ENCODE data around the gene WT1.

The WT1 gene

DNA sequence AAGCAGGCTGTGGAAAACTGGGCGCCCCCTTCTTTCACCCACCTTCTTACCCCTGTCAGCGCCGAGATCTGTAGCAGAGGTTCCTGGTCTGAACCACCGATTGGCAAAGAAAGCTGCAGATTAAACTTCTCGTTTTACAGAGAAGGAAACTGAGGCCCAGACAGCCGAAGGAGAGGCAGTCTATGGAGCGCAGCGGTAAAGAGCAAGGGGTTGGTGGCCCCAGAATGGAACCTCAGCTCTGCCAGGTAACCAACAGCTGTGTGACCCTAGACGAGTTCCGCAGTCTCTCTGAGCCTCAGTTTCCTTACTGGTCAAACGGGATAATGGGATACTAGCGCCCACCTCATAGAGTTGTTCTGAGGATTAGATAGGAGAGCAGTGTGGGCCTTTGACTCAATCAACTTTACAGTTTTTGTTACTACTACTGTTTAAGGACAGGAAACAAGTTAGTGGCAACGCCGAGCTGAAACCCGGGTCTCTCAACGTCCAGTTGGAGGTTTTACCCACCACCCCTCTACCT, 3.1 kb upstream of the WT1 start:
- no peak for DNase-seq

DNA sequence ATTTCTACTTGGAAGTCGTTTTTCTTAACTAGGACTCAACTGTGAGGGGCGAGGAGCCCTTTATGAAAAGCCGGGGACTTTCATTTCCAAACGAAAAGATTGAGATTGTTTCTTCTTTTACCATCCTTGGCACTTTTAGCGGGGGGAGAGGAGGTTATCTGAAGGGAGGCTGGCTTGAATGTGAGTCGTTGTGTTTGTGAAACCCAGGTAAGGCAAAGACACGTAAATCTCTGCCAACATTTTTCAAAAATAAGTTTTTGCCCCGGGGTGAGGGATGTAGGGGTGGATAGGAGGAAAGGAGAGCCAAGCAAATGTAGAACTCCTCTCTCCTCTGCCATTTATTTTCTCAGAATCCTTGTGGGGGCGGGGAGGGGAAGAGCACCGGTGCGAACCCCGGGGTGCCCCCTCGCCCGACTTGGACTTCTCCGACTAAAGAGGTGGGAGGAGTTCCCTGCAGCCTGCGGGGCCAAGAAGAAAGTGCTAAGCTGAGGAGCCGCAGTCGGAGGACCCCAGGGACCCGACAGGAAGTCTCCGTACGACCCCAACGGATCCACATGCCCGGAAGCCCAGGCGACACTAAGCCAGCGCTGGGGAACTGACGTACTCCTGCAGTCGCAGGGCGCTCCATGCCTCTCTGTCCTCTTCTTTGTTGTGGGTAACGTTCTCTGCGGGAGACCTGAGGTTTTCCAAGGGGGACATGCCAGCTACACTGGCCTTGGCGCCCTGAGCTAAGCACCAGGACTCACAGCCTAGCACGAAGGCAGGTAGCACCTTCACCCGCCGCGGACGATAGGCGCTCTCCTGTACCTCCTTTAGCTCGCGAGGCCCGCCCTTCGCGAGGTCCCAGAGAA, 2.4 kb upstream of the WT1 start:
- no peak for DNase-seq

DNA sequence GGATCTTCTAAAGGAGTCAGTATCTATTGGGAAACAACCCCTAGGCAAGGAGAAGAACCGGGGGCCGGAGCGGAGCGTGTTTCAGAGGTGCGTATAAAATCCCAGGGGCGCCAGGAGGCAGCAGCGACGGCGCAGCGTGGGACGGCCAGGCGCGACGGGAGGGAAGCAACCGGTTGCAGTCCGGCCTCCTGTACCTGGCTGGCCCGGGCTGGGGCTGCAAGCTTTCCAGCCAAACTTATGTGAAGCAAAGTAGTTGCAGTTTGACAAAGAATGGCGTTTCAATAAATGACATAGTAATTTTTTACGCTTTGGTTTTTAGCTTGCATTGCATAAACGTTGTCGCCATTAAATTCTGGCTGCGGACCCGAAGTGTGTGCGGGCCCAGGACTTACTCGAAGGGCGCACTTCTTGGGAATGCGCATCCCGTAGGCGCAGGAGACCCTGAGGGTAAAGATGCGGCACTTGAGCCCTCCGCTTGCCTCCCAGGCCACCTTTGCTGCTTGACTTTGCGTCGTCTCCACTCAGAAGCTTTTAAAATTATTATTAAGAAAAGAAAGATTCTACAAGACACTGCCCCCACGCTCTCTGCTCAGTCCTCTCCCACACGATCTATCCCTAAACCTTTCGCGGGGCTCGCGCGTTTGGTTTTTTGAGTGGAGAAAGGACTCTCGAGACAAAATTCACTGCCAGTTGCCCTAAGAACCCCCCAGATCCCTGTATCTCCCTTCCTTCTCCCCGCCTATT, 1.6 kb upstream of the WT1 start:
- no peak for DNase-seq

DNA sequence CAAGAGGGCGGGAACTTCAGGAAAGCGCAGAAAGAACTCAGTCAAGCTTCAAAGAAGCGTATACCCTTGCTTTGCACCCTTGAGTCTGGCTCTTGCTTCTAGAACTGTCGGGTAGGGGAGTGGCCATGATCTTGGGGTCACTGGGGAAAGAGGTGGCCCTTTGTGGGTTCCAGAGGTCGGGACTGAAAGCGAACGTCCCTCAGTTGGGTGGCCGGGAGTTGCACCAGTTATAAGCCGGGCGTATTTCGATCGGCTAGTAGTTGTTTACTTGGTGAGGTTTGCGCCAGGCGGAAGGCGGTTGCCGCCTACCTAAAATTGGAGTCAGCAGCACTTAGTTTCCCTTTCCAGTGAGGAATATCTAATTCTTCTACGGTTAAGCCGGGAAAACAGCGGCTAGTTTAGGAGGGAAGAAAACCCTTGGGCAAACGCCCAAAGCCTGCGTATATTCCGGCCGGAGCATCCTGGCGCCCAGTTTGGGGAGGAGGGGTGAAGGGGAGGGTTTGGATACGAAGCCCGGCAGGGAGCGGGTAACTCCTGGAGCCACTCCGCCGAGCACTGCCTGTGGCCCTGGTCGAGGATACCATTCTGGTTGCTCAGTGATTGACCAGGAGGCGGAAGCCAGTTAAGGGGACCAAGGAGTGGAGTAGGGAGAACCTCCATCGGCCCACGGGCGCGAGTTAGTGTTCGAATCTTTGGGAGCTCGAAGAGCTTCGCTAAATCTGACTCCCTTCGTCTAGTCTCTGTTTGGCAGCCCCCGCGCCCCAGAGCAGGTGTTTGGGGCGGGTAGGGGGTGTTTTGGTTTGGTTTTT, 807 bp upstream of the WT1 start:
- no peak for DNase-seq

DNA sequence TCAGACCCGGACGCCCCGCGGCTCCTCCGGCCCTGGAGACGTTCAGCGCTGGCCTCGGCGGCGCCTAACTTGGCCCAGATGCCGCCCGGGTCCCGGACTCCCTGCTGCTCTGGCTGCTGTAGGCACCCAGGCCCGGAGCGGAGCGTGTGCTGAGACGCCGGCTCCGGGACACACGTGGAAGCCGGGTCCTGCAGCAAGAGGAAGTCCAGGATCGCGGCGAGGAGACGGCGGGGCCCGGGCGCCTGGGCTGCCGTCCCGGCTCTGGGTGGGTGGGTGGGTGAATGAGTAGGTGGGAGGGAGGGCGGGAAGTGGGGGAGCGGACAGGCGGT, 223 bp downstream of the WT1 start:
- no peak for DNase-seq

DNA sequence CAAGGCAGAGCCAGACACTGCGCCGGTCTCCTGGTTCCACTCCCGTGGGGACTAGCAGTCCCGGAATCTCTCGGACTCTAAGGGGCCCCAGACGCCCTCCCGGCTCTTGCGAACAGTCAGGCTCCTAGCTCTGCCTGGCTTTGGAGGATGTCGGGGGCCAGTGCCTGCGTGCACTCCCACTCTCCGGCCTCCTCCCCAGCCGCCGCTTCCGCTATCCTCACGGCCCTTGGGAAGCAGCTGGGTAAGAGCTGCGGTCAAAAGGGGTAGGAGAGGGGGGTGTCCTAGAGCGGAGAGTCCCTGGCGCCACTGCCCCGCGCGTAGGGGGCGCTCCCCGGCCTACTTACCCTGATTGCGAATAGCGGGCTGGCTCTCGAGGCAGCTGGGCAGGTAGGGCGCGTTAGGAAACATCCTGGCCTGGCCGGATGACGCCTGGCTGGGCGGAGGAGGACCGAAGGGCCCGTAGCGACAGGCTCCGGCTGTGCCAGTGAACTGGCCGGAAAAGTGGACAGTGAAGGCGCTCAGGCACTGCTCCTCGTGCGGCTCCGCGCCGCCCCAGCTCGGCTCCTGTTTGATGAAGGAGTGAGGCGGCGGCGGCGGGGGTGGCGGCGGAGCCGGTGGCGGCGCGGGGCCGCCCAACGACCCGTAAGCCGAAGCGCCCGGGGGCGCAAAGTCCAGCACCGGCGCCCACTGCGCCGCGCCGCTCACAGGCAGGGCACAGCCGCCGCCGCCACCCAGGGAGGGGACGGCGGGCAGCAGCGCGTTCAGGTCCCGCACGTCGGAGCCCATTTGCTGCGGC, 785 bp downstream of the WT1 start:
- no peak for DNase-seq

DNA sequence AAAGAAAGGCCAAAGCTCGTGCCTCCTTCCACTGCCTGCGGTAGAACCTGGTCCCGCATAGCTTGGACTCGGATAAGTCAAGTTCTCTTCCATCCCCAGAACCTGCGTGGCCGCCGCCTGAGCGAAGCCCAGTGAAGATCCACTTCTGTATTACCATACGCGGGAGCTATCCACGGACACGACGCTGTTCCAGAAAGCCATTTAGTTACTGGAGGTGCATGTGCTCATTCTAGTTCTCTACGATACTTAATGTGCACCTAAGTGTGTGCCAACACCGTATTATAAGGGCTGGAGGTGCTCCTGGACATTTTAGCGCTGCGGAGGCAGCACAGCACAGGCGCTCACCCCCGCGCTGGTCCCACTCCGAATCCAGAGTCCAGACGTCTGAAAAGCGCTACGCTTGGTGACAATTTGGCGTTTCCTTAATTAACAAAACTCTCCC, 1.4 kb downstream of the WT1 start:
- no peak for DNase-seq

DNA sequence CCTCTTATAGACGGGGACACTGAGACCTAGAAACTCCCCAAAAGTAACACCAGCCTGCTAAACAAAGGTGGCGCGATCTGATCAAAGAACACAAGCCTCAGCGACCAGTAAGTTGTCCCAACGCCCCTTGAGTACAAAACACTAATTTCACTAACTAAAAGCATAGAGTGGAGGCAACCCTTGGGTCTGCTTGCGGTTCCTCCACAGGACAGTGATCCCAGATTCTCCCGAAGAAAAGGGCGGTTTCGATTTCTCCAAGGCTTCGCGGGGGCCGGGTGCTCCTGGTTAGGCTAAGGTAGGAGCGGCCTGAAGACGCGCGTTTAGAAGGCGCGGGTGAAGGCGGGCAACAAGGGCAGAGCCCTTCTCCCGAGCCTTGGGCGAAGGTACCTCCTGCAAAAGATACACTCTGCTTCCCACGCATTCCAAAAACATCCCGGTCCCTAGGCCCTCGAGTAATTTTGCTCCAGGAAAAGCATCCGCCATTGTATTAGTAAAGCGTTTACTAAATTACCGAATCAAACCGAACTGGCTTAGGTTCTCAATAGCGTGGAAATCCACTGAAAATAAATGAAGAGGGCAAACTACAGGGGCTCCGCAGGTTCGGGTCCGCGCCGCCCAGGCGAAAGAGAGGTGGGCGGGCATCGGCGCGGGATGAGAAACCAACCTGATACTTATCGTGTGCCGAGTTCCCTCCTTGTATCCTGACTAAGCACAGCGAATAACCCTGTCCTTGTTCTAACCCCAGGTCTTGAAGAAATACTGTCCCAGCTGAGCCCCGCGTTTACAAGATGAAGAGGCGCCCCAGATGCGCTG, 2.0 kb downstream of the WT1 start:
- DNase-seq = no peak

DNA sequence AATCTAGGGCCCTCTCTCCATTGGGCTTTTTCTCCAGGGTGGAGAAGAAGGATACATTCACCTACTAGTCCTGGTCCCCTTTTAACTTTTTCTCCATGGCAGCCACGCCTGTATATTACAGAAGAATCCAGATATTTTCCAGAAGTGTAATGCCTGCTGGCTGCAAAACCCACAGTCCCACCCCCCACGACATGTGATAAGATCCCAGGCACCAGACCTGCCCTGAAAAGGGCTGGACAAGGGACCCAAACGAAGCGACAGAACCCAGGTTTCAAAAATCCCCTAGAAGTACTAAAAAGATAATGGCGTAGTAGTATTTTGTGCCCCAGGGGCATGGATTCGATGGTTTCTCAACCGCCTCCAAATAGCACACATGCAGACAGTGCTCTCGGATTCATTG, 2.8 kb downstream of the WT1 start:
- DNase-seq = no peak

DNA sequence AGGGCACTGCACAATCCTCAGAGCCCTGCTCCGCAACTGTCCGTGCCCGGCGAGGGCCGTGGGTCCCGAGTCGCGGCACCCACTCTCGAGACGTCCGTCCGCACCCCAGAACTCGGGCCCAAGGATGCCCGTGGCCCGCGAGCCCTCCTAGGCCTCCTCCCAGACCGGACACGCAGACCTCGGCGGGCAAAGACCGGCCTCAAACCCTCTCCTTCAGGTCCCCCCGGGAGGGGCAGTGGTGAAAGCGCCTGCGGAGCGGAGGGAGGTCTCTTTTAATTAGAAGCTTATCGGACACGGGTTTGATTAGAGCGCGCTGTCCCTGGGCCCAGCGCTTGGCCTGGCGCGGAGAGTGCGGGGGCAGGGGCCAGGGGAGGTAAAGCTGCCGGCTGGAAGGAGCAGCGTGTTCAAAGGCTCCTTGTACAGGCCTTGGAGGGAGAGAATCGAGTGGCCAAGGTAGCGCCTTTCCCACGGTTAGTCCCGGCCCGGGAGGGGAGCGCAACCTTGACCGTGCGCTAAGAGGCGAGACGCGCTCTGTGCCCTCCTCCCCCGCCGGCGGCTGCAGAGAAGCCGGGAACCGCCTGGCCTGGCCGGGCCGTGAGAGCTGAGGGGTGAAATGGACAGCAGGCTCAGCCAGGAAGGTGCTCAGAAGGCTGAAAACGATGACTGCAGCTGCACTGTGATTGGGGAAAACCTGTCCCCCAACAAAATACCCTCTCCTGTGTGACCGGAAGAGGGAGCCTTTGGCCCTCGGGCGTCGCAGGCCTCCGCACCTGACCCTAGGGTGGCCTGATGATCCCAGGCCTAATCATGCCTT, 4.6 kb downstream of the WT1 start:
- DNase-seq = no peak

DNA sequence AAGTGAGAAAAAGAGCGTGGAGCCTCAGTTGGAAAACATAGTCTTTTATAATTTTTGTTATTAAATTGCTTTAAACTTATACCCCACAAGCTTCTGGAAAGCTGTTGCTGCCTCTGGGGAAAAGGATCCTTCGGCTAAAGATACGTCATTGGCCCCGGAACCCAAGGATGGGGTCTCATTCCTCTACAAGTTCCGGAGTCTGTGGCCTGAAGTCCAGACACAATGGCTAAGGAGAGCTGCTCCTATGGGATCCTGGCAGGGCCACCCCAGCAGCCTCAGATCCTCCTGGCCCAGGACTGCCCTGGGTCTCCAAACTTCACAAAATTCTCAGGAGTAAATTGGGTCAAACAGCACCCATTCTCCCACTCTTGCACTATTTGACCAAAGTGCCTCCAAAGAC, 5.9 kb downstream of the WT1 start:
- DNase-seq = no peak

DNA sequence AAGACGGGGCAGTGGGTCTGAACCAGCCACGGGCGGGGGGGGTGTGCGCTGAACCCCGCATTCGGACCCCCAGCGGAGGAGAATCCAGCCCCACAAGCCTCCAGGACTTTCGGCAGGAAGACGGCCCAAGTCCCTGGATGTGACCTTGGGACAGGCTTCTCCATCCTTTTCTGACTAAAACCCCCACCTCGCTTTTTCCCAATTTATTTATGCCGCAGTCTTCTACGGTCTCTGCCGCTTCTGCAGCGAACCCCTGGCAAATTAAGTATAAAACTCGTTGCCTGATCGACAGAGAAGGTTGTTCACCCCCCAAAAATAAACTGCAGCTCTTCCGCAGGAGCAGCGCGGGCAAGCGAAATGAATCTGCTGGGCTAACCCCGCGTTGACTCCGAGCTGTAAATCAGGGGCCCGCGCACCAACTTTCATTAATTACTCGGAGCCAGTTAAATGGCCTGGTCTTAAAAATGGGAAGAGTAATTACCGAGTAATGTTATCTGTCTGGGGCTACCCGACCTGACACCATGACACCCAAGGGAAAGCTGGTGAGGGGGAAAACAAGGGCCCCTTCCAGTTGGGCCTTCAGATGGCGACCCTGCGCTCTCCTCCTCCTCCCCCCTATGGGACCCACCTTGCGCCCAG, 6.6 kb downstream of the WT1 start:
- DNase-seq = no peak

DNA sequence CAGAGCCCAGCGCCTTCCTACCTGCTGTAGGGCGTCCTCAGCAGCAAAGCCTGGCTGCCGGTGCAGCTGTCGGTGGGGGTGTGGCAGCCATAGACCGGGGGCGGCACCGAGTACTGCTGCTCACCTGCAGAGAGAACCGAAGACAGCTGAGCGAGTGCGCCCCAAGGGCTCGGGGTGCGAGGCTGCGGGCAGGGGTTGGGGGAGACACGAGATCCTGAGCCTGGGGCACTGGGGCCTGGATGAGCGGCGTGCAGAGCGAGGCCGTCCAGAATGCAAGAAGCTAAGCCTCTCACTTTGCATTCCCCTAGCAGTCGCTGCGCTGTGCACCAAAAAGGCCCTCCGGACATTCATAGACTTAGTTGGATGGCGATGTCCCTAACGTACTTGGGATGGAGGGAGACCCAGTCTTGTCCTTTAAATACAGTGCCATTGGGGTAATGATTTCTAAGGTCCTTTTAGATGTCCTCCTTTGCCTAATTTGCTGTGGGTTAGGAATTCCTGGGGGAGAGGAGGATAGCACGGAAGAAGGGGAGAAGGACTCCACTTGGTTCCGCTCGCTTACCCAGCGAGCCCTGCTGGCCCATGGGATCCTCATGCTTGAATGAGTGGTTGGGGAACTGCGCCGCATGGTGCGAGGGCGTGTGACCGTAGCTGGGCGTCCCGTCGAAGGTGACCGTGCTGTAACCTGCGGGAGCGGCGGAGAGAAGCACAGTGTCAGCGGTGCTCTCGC, 7.2 kb downstream of the WT1 start:
- DNase-seq = no peak

DNA sequence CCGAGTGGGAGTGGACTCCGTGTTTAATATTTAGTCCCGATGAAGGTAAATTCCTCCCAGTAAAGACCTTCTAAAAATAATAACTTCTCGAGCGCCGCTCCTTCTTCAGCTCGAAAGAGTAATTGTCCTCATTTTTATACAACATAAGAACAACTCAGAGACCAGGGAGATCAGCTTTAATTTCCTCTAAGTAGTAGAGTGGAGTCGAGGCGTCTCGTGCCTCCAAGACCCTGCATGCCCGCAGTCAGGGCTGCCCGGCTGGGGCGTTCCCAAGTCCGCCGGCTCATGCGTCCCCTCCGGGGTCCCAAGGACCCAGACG, 7.8 kb downstream of the WT1 start:
- no peak for DNase-seq

DNA sequence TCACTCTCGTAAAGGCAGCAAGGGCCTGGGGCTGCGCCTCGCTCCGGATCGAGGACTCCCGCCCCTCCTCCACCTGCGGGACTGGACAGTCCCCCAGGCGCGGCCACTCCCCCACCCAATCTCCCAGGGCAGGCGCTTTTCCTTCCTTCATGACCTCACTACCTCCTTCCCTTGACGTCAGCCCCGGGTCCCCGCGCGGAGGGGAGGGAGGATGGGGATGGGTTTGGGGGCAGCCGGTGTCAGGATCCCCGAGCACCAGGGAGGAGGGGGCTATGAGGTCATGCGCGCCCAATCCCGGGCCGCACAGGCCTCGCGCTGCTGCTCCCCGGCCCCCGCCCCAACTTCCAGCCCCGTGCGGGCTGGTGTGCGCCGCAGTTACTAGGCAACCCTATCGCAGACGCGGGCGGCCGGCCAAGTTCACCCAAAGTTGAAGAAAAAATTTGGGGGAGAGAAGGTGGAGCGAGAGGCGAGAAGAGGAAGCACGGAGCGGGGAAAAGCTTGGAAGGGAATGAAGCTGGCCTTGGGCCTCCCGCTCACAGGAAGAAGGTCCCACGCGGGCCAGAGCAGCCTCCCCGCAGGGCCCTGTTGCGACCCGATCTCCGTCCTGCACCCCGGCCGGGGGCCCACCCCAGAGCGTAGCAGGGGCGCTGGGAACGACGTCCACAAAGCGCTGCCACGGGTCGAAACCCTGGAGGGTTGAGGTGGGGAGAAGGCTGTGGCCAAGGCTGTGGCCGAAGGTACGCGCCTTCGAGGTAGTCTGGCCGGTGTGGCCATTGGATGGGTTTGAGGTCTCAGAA, 8.3 kb downstream of the WT1 start:
- DNase-seq = no peak

DNA sequence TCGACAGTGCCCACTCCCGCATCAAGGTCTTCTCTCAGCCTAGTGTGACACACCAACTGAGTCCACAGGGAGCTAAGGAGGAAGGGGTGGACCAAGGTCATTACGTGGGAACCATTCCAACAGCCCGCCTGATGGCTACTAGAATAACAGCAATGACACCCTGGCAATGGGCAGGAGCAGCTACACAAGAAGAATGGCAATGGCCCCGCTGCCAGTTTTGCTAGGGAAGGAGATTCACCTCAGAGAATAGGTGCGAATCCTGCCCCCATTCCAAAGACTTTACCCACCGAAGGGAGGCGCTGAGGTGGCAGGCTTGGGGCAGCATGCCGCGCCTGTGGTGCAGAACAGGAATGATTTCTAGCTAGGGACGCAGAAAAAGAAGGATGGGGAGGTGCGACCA, 9.1 kb downstream of the WT1 start:
- no peak for DNase-seq

DNA sequence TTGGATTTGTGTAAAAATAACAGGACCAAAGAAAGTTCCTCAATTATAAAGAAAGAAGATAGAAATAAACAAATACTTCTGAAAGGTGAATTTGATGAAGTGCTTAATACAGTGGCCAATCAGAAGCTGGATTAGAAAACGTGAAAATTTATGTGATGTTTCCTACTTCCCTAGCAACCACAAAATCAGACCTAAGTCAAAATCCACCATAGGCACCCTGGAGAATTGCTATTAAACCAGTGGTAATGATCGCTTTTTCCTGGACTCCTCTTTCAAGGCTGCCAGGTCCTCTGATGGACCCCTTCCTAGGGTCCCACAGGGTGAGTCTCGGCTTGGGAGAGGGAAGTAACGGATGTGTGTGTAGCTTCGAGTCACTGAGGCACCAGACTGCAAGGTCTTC, 9.6 kb downstream of the WT1 start:
- DNase-seq = no peak

DNA sequence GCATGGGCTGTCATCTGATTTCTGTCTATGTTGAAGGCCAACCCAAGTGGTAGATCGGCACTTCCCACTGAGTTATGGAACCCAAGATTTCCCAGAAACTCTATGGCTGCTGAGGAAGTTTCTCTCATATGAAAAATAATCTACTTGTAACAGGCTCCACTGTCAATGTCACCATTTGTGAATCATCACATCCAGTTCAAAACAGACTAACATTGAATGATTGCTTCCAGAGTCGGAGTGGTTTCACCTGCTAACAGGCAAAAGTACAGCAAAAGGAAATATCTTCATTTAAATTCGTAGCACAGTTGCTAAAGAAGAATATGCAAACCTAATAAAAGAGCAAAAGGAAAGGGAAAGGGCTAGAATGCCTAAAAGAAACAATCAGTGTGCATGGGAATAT, 12.8 kb downstream of the WT1 start:
- no peak for DNase-seq

DNA sequence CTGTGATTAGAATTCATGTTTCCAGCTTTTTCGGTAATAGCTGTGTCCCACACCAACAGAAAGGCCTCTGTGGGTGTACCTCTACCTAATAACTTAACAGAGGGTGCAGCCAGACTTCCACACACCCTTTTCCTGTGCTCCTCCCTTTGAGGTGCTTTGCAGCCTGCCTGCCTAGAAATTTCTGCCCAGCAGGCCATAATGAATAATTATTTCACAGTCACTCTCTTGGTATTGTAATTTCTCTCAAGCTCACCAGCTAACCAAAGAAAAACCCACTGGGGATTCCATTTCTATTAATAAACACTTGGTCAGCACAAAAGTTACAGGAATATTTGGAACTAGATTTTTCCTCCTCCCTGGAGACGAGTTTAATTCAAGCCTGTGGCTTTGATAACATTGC, 13.3 kb downstream of the WT1 start:
- DNase-seq = no peak

Data from activated naive CD4-positive, alpha-beta T cell treated with Interleukin-2 at 50 U/mL for 16 hours (primary cell).